DND-41 (cell line): ENCODE measurements around the gene KRTDAP.

Source experiments
- ATAC-seq: fragments of 200-7000 bp; cut with Tn5 transposase; 3 replicates; pipeline ENCODE4 v1.9.1; 2021; ENCODE audit warnings: low read depth; ENCODE audit not compliant: insufficient read depth
- DNase-seq: peaks from one replicate; pipeline ENCODE4 v3.0.0-alpha.2; 2020
- H2AFZ ChIP-seq: 2 replicates; pipeline ENCODE4 v1.6.0; 2012; ENCODE audit warnings: low read depth, low read length
- H3K27ac ChIP-seq: 2 replicates; pipeline ENCODE4 v1.5.1; 2012; ENCODE audit warnings: low read length, inconsistent platforms
- H3K27me3 ChIP-seq: fragments of 200-600 bp; sonication (generic); 2 replicates; pipeline ENCODE4 v1.6.0; 2012; ENCODE audit warnings: low read length, mild to moderate bottlenecking, inconsistent platforms; ENCODE audit not compliant: insufficient read depth, poor library complexity
- H3K36me3 ChIP-seq: 2 replicates; pipeline ENCODE4 v1.5.1; 2012; ENCODE audit warnings: low read length, inconsistent platforms; ENCODE audit not compliant: insufficient read depth
- H3K4me1 ChIP-seq: 2 replicates; pipeline ENCODE4 v1.5.1; 2012; ENCODE audit warnings: mild to moderate bottlenecking, low read length; ENCODE audit not compliant: insufficient read depth
- H3K4me2 ChIP-seq: 2 replicates; pipeline ENCODE4 v1.6.0; 2012; ENCODE audit warnings: mild to moderate bottlenecking, moderate library complexity, low read length, inconsistent platforms; ENCODE audit not compliant: insufficient read depth
- H3K4me3 ChIP-seq, 2 experiments: fragments of 200-600 bp in 1 of 2; shearing (Covaris generic) in 1 of 2; 2 replicates each; pipeline ENCODE4 v1.5.1; 2012 to 2016; ENCODE audit warnings: inconsistent platforms in 2 of 2, low read length in 2 of 2, mild to moderate bottlenecking in 2 of 2, low read depth in 1 of 2, moderate library complexity in 1 of 2
- H3K79me2 ChIP-seq: 2 replicates; pipeline ENCODE4 v1.6.0; 2012; ENCODE audit warnings: low read length, inconsistent platforms; ENCODE audit not compliant: insufficient read depth
- H3K9ac ChIP-seq: 2 replicates; pipeline ENCODE4 v1.6.0; 2012; ENCODE audit warnings: low read depth, mild to moderate bottlenecking, inconsistent platforms, low read length, moderate library complexity
- H3K9me3 ChIP-seq: 2 replicates; pipeline ENCODE4 v1.5.1; 2012; ENCODE audit warnings: low read length, moderate library complexity, mild to moderate bottlenecking, inconsistent platforms; ENCODE audit not compliant: insufficient read depth, severe bottlenecking
- H4K20me1 ChIP-seq: 2 replicates; pipeline ENCODE4 v1.6.0; 2012; ENCODE audit warnings: low read length; ENCODE audit not compliant: insufficient read depth
- CTCF ChIP-seq: IDR thresholded peaks from 2 replicates; pipeline ENCODE4 v1.5.1; 2012; ENCODE audit warnings: borderline replicate concordance, low read length, moderate library complexity, mild to moderate bottlenecking; ENCODE audit not compliant: poor library complexity, severe bottlenecking; ENCODE audit errors: extremely low read depth
- EZH2 ChIP-seq: IDR thresholded peaks from 3 replicates; pipeline ENCODE4 v1.6.1; 2012; ENCODE audit warnings: borderline replicate concordance, low read depth, mild to moderate bottlenecking, moderate library complexity, low read length, inconsistent platforms; ENCODE audit not compliant: severe bottlenecking

Gene KRTDAP

GRCh38 chr19:35488677-35489076, 1.6 kb downstream of the KRTDAP start:
- Histone ChIP-seq H3K79me2 (no peaks in the 10 kb centered on the region), H3K9me3 (no peaks in the 10 kb centered on the region), H3K4me1 (peaks cover 5% of the 10 kb centered on the region; the same call in 1 of the 2 replicates), H3K27me3 (peaks cover 26% of the 10 kb centered on the region), H2AFZ (no peak overlapping the region), H3K36me3 (no peaks in the 10 kb centered on the region), H3K4me2 (no peak overlapping the region), H3K27ac (no peak overlapping the region), H3K4me3 (no peak overlapping the region), H3K9ac (no peak overlapping the region), H4K20me1 (no peaks in the 10 kb centered on the region)
- DNase-seq (no peak), ATAC-seq (no peak)
- no peak for TF ChIP-seq EZH2
- no peak for TF ChIP-seq CTCF

- H3K36me3 ChIP-seq: no peaks in the 10 kb centered on the region
- ATAC-seq (no peak), DNase-seq (no peak)
- H3K4me3 ChIP-seq: no peak overlapping the region
- no peaks in the 10 kb centered on the region for H3K79me2 ChIP-seq
- no peak overlapping the region for H3K9ac ChIP-seq
- H3K27me3 ChIP-seq: peaks cover 22% of the 10 kb centered on the region
- H3K4me1 ChIP-seq: peaks cover 5% of the 10 kb centered on the region; the same call in 1 of the 2 replicates
- no peak overlapping the region for H3K4me2 ChIP-seq
- H2AFZ ChIP-seq: no peak overlapping the region
- no peaks in the 10 kb centered on the region for H4K20me1 ChIP-seq
- no peaks in the 10 kb centered on the region for H3K9me3 ChIP-seq
- no peak overlapping the region for H3K27ac ChIP-seq
- TF ChIP-seq CTCF (no peak), EZH2 (no peak)
Measured at GRCh38 chr19:35487656-35488182, 2.5 kb downstream of the KRTDAP start.

GRCh38 chr19:35486268-35486708, 4.0 kb downstream of the KRTDAP start:
- Histone ChIP-seq H3K4me1 (peaks cover 5% of the 10 kb centered on the region; the same call in 1 of the 2 replicates), H3K9me3 (no peaks in the 10 kb centered on the region), H3K79me2 (no peaks in the 10 kb centered on the region), H4K20me1 (no peaks in the 10 kb centered on the region), H3K9ac (no peak overlapping the region), H2AFZ (no peak overlapping the region), H3K4me3 (no peak overlapping the region), H3K4me2 (no peak overlapping the region), H3K27me3 (peaks cover 16% of the 10 kb centered on the region), H3K27ac (no peak overlapping the region), H3K36me3 (no peaks in the 10 kb centered on the region)
- no peak for TF ChIP-seq CTCF
- no peak for TF ChIP-seq EZH2
- DNase-seq: no peak
- ATAC-seq: no peak
